Astrocyte (in vitro differentiated cells and primary cell): Measurements from ENCODE around the gene TUBA1C.

Experiments used
- EZH2 ChIP-seq: IDR thresholded peaks from 2 replicates; pipeline ENCODE4 v1.6.1; 2012; ENCODE audit warnings: mild to moderate bottlenecking, low read length, inconsistent platforms; ENCODE audit not compliant: insufficient read depth
- TF ChIP-seq, protein P1 (sequence below): IDR thresholded peaks from 2 replicates; pipeline ENCODE4 v1.5.1; 2011; ENCODE audit warnings: low read depth, mild to moderate bottlenecking, inconsistent platforms, low read length, moderate library complexity; ENCODE audit not compliant: insufficient read depth

DNA sequence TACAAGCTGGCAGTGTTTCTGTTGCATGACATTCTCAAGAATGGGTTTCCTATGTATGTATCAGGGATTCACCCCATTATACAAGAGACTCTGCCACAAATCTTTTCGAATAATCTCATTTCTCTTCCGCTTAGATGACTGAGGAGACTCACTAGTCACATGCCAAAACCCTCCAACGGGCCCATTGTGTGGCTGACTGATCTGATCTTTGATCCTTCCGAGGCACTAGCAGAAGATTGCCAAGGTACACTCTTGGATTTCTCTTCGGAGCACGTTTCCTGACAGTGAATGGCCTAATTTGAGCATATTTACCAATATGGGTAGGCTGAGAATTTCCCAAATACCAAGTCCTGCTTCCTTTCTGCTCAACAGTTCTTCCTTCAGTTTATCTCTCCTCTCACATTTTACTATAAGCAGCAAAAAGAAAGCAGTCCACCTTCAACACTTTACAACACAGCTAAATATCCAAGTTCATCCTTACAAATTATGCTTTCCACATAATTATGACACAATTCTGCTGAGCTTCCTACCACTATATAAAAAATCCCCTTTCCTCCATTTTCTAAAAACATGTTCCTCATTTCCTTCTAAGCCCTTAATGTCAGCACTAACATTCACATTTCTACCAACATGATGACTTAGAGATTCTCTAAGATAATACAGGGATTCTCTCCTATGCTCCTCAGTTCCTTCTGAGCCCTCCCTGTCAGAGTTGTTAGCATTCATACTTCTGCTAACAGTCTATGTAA is 41.1 kb downstream of the TUBA1C start:
- TF ChIP-seq, protein P1, sequence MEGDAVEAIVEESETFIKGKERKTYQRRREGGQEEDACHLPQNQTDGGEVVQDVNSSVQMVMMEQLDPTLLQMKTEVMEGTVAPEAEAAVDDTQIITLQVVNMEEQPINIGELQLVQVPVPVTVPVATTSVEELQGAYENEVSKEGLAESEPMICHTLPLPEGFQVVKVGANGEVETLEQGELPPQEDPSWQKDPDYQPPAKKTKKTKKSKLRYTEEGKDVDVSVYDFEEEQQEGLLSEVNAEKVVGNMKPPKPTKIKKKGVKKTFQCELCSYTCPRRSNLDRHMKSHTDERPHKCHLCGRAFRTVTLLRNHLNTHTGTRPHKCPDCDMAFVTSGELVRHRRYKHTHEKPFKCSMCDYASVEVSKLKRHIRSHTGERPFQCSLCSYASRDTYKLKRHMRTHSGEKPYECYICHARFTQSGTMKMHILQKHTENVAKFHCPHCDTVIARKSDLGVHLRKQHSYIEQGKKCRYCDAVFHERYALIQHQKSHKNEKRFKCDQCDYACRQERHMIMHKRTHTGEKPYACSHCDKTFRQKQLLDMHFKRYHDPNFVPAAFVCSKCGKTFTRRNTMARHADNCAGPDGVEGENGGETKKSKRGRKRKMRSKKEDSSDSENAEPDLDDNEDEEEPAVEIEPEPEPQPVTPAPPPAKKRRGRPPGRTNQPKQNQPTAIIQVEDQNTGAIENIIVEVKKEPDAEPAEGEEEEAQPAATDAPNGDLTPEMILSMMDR = no peak
- no peak for TF ChIP-seq EZH2
